Neutrophil (primary cell): Measurements from ENCODE around the gene ZBTB11.

Source experiments
- H3K27ac ChIP-seq: fragments of 200-600 bp; sonication (generic); 2 replicates; pipeline ENCODE4 v1.5.1; 2016; ENCODE audit warnings: mild to moderate bottlenecking, moderate library complexity
- H3K27me3 ChIP-seq: fragments of 200-600 bp; sonication (generic); 2 replicates; pipeline ENCODE4 v1.6.0; 2016; ENCODE audit warnings: mild to moderate bottlenecking
- H3K36me3 ChIP-seq: fragments of 200-600 bp; sonication (generic); 2 replicates; pipeline ENCODE4 v1.5.1; 2017
- H3K4me1 ChIP-seq, 2 experiments: fragments of 200-600 bp in 1 of 2; sonication (generic) in 1 of 2; 1 replicate in 1 of 2; 2 replicates in 1 of 2; pipeline versions ENCODE4 v1.5.1 to v1.6.1; 2013 to 2016; ENCODE audit warnings: low read depth in 1 of 2, low read length in 1 of 2, mild to moderate bottlenecking in 1 of 2, moderate library complexity in 1 of 2; ENCODE audit not compliant: control insufficient read depth in 1 of 2, insufficient read depth in 1 of 2
- H3K4me3 ChIP-seq, 2 experiments: fragments of 200-600 bp in 1 of 2; sonication (generic) in 1 of 2; 1 replicate in 1 of 2; 2 replicates in 1 of 2; pipeline ENCODE4 v1.5.1; 2013 to 2016; ENCODE audit warnings: low read depth in 1 of 2, low read length in 1 of 2, mild to moderate bottlenecking in 1 of 2, moderate library complexity in 1 of 2
- H3K9me3 ChIP-seq: fragments of 200-600 bp; sonication (generic); 2 replicates; pipeline ENCODE4 v1.5.1; 2016
- CTCF ChIP-seq: fragments of 200-600 bp; sonication (generic); IDR thresholded peaks from 2 replicates; pipeline ENCODE4 v1.5.1; 2016; ENCODE audit warnings: antibody characterized with exemption

The ZBTB11 gene

GRCh38 chr3:101676765-101677435 lies at the start of gene ZBTB11:
Gene ZBTB11 (minus strand): TSS chr3:101677132. CDS start chr3:101676914, 218 bp downstream.
- H3K4me3 ChIP-seq: peak within 1 kb of the TSS; percentile 99
- H3K27me3 ChIP-seq: no peaks in the 10 kb centered on the region
- H3K9me3 ChIP-seq: no peaks in the 10 kb centered on the region
- H3K36me3 ChIP-seq: peaks cover 21% of the 10 kb centered on the region
- peaks cover 20 to 22% of the 10 kb centered on the region in 2 experiments for H3K4me1 ChIP-seq
- peak; percentile 55 for TF ChIP-seq CTCF
- peak within 1 kb of the TSS; percentile 97 for H3K27ac ChIP-seq

- Histone ChIP-seq H3K27ac (no peak overlapping the region), H3K4me1 (peaks cover 56 to 57% of the 10 kb centered on the region in 2 experiments)
Observed at GRCh38 chr3:101725890-101726275, 49.0 kb upstream of the ZBTB11 start.

GRCh38 chr3:101725194-101725889 lies 48.4 kb upstream of the ZBTB11 start:
- H3K9me3 ChIP-seq: no peaks in the 10 kb centered on the region
- H3K36me3 ChIP-seq: no peaks in the 10 kb centered on the region
- H3K27ac ChIP-seq: peak overlapping the region; percentile 76
- H3K4me3 ChIP-seq: peak overlapping the region; percentile 77 to 92
- peaks cover 61 to 63% of the 10 kb centered on the region in 2 experiments for H3K4me1 ChIP-seq
- no peak for TF ChIP-seq CTCF
- no peaks in the 10 kb centered on the region for H3K27me3 ChIP-seq

More at GRCh38 chr3:101725890-101726275, 49.0 kb upstream of the ZBTB11 start:
- H3K9me3 ChIP-seq: no peaks in the 10 kb centered on the region
- H3K36me3 ChIP-seq: no peaks in the 10 kb centered on the region
- no peak for TF ChIP-seq CTCF
- H3K4me3 ChIP-seq: peak overlapping the region; percentile 77 to 92
- H3K27me3 ChIP-seq: no peaks in the 10 kb centered on the region

GRCh38 chr3:101724329-101725193 lies 47.6 kb upstream of the ZBTB11 start, which contains the start of gene CEP97:
Gene CEP97 (plus strand): TSS chr3:101724614. CDS start chr3:101724677, 63 bp downstream.
- Histone ChIP-seq H3K9me3 (no peaks in the 10 kb centered on the region), H3K36me3 (no peaks in the 10 kb centered on the region), H3K4me3 (peak within 1 kb of the TSS; percentile 77 to 92), H3K4me1 (peaks cover 62 to 65% of the 10 kb centered on the region in 2 experiments), H3K27ac (peak within 1 kb of the TSS; percentile 76), H3K27me3 (no peaks in the 10 kb centered on the region)
- TF ChIP-seq CTCF: peak; percentile 28

GRCh38 chr3:101722394-101723173 lies 45.7 kb upstream of the ZBTB11 start:
- H3K4me3 ChIP-seq: peak overlapping the region; percentile 49 to 53
- peak overlapping the region; percentile 88 for H3K27ac ChIP-seq
- no peaks in the 10 kb centered on the region for H3K27me3 ChIP-seq
- no peak for TF ChIP-seq CTCF
- no peaks in the 10 kb centered on the region for H3K36me3 ChIP-seq
- peaks cover 57 to 63% of the 10 kb centered on the region in 2 experiments for H3K4me1 ChIP-seq
- no peaks in the 10 kb centered on the region for H3K9me3 ChIP-seq
